Esophagus squamous epithelium (tissue), 4 donors: ENCODE data around the gene TSTD1.

ENCODE experiments used
- POLR2A ChIP-seq, 4 donors: fragments of 450-650 bp; IDR thresholded peaks; one replicate each; pipeline ENCODE4 v1.6.1; 2017; ENCODE audit warnings: antibody characterized with exemption in 4 of 4, mild to moderate bottlenecking in 4 of 4, moderate library complexity in 3 of 4
- TF ChIP-seq, protein P1 (sequence below), 6 experiments: fragments of 450-650 bp in 4 of 6; fragments of 200-600 bp in 2 of 6; sonication (generic) in 2 of 6; IDR thresholded peaks; one replicate each; pipeline ENCODE4 v1.5.1; 2016 to 2019; ENCODE audit warnings: antibody characterized with exemption in 6 of 6, mild to moderate bottlenecking in 4 of 6, moderate library complexity in 4 of 6

DNA sequence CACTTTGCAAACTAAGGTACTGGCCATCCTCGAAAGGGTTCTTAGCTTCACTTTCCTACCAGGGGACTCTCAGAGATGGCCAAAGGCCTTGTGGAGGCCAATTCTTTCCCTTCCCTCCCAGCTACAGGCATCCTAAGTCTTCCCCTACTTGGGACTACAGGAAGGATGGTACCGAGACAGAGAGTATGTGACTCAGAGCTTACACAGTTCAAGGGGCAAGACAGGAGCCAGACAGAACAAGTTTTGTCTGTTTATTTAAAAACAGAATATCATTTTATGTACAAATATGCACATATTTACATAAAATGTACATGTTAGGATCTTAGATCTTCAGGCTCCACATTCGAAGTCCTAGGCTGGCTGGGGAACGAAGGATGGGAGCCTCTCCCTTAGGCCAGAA, 32.0 kb upstream of the TSTD1 start:
- TF ChIP-seq, protein P1, sequence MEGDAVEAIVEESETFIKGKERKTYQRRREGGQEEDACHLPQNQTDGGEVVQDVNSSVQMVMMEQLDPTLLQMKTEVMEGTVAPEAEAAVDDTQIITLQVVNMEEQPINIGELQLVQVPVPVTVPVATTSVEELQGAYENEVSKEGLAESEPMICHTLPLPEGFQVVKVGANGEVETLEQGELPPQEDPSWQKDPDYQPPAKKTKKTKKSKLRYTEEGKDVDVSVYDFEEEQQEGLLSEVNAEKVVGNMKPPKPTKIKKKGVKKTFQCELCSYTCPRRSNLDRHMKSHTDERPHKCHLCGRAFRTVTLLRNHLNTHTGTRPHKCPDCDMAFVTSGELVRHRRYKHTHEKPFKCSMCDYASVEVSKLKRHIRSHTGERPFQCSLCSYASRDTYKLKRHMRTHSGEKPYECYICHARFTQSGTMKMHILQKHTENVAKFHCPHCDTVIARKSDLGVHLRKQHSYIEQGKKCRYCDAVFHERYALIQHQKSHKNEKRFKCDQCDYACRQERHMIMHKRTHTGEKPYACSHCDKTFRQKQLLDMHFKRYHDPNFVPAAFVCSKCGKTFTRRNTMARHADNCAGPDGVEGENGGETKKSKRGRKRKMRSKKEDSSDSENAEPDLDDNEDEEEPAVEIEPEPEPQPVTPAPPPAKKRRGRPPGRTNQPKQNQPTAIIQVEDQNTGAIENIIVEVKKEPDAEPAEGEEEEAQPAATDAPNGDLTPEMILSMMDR (IDR thresholded peaks at IDR 0.05): no peak
- no peak for TF ChIP-seq POLR2A (IDR thresholded peaks at IDR 0.05)
